Raji (cell line): ENCODE measurements around the gene PPCS.

Experiments used
- POLR2A ChIP-seq: IDR thresholded peaks from 2 replicates; pipeline ENCODE4 v1.6.1; 2011; ENCODE audit warnings: low read depth, low read length, control low read depth; ENCODE audit not compliant: insufficient read depth

The PPCS gene

GRCh38 chr1:42432714-42433113 lies 23.6 kb upstream of the PPCS start:
- no peak for TF ChIP-seq POLR2A

GRCh38 chr1:42433369-42433768 lies 23.0 kb upstream of the PPCS start:
- no peak for TF ChIP-seq POLR2A

GRCh38 chr1:42434340-42434739 lies 22.0 kb upstream of the PPCS start:
- no peak for TF ChIP-seq POLR2A

- TF ChIP-seq POLR2A, result no peak
These were observed 16.4 kb upstream of the PPCS start for GRCh38 chr1:42439940-42440339.

- no peak for TF ChIP-seq POLR2A
These were observed 13.7 kb upstream of the PPCS start for GRCh38 chr1:42442662-42443061.

GRCh38 chr1:42449256-42449655 lies 7.1 kb upstream of the PPCS start:
- TF ChIP-seq POLR2A, result no peak

- TF ChIP-seq POLR2A, result no peak
These were observed 6.3 kb upstream of the PPCS start for GRCh38 chr1:42450061-42450460.

GRCh38 chr1:42453386-42453785 lies 3.0 kb upstream of the PPCS start:
- no peak for TF ChIP-seq POLR2A

- no peak for TF ChIP-seq POLR2A
These were observed 1.9 kb upstream of the PPCS start for GRCh38 chr1:42454403-42454802.

- no peak; the same call in 1 of the 2 replicates for TF ChIP-seq POLR2A
These were observed 379 bp downstream of the PPCS start for GRCh38 chr1:42456754-42457089.

- TF ChIP-seq POLR2A, result no peak
These were observed 4.9 kb downstream of the PPCS start for GRCh38 chr1:42461196-42461595.

GRCh38 chr1:42462828-42463763 lies 6.8 kb downstream of the PPCS start, which contains the start of gene CCDC30:
TSS of gene CCDC30 (plus strand) at chr1:42463286. CDS start at chr1:42480552, 17,266 bp downstream.
- TF ChIP-seq POLR2A, result no peak

GRCh38 chr1:42463921-42464320 lies 7.6 kb downstream of the PPCS start:
- no peak for TF ChIP-seq POLR2A

- TF ChIP-seq POLR2A, result no peak
These were observed 9.7 kb downstream of the PPCS start for GRCh38 chr1:42466030-42466429.

GRCh38 chr1:42469727-42470126 lies 13.4 kb downstream of the PPCS start:
- TF ChIP-seq POLR2A, result no peak

GRCh38 chr1:42476605-42477004 lies 20.3 kb downstream of the PPCS start:
- no peak for TF ChIP-seq POLR2A

GRCh38 chr1:42477775-42478174 lies 21.4 kb downstream of the PPCS start:
- no peak for TF ChIP-seq POLR2A
